NB4 (cell line): ENCODE measurements around the gene COA8.

Experiments used
- DNase-seq: peaks from one replicate; pipeline ENCODE4 v3.0.0; 2010; ENCODE audit warnings: low read depth
- H3K4me3 ChIP-seq: one replicate; pipeline ENCODE4 v1.5.1; 2011; ENCODE audit warnings: mild to moderate bottlenecking, low read depth, low read length, moderate library complexity
- CTCF ChIP-seq: IDR thresholded peaks from one replicate; pipeline ENCODE4 v1.5.1; 2012; ENCODE audit warnings: low read depth, low read length
- MYC ChIP-seq: IDR thresholded peaks from 2 replicates; pipeline ENCODE4 v1.6.1; 2011; ENCODE audit warnings: low read depth, low read length
- POLR2A ChIP-seq: IDR thresholded peaks from 2 replicates; pipeline ENCODE4 v1.6.1; 2011; ENCODE audit warnings: mild to moderate bottlenecking; ENCODE audit not compliant: insufficient read length; ENCODE audit errors: extremely low read depth
- TF ChIP-seq, protein P1 (sequence below): IDR thresholded peaks from 2 replicates; pipeline ENCODE4 v1.6.1; 2011; ENCODE audit warnings: low read depth, low read length

The COA8 gene

DNA sequence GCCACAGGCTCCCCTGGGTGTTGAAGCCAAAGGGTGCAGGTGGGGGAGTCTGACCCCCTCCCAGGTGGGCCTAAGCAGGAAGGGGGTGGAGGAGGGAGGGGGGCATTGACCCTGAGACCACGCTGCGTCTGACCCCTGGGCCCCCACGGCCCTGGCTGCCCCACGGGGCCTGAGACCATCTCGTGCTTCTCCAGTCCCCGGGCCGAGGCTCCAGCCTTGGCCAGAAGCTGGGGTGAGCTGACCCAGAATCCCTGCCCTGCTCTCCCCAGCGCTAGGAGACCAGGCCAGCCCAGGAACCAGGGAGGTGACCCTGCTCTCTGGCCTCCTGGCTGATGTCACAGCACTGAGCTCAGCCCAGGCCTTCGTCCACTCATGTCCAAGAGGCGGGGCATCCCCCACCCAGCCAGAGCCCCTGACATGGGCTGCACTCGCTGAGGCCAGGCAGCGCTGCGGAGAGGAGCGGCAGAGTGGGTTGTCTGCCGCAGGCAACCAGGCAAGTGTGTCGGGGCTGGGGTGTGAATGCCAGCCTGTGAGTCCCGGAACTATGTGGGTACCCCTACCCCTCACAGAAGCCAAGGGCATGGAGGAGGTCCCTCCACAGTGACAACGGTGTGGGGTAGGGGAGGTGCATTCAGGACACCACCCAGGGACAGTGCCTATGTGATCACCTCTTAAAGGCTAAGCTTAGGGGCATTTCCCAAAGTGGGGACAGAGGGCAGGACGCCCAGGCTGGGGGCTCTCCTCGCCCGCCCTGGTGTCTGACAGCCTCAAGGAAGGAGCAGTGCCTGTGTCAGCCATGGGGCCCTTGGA, 27.5 kb upstream of the COA8 start:
- H3K4me3 ChIP-seq: no peak overlapping the region
- no peak for TF ChIP-seq CTCF
- no peak for TF ChIP-seq MYC
- no peak for TF ChIP-seq POLR2A
- TF ChIP-seq, protein P1, sequence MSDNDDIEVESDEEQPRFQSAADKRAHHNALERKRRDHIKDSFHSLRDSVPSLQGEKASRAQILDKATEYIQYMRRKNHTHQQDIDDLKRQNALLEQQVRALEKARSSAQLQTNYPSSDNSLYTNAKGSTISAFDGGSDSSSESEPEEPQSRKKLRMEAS: no peak
- DNase-seq: no peak

DNA sequence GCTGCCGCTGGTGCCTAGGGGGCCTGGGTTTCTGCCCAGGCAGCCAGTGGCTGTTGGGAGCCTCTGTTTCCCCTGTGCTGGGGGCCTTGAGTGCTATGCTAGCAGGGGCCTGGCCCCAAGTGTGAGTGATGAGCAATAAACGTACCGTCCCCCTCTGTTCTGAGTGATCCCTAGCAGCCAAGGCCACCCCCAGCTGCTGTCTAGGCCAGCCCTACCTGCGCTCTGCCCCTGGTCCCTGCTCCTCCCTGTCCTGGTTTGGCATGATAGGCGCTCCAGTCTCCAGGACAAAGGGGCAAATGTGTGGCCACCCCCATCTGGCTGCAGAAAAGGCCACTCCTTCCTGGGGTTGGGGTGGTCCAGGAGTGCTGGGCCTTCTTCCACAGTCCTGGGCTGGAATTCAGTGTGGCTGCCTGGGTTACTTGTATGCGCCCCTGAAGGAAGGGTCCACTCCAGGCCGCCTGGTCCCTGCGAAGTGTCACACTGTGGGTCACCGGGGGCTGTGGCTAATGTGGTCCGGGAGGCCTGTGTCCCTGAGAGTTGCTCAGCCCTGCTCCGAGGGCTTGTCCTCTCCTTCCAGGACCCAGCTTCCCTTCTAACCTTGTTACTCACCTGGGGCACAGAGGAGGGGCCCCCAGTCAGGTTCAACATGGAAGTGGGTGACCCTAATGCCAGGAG, 26.7 kb upstream of the COA8 start:
- TF ChIP-seq MYC: no peak
- no peak for TF ChIP-seq POLR2A
- TF ChIP-seq CTCF: no peak
- TF ChIP-seq, protein P1: no peak
- no peak for DNase-seq
- H3K4me3 ChIP-seq: no peak overlapping the region

- H3K4me3 ChIP-seq: no peak overlapping the region
- TF ChIP-seq, protein P1: no peak
- TF ChIP-seq CTCF (no peak), MYC (no peak), POLR2A (no peak)
- DNase-seq: no peak
Observed at GRCh38 chr14:103536693-103537092, 26.1 kb upstream of the COA8 start.

- H3K4me3 ChIP-seq: no peak overlapping the region
- DNase-seq: no peak
- TF ChIP-seq MYC (no peak), CTCF (no peak), POLR2A (no peak)
- TF ChIP-seq, protein P1: no peak
Observed at GRCh38 chr14:103537175-103537990, 25.4 kb upstream of the COA8 start.

- DNase-seq: no peak
- no peak overlapping the region for H3K4me3 ChIP-seq
- TF ChIP-seq, protein P1: no peak
- TF ChIP-seq MYC (no peak), CTCF (no peak), POLR2A (no peak)
Observed at GRCh38 chr14:103538291-103539055, 24.3 kb upstream of the COA8 start.
